H7 (cell line): ENCODE results near the gene NME7. TPM values are rescaled to one million over a fixed set of nuclear protein-coding genes. Genes with fewer than 3 reads are reported as not detected.

Experiments
- DNase-seq: peaks from one replicate; pipeline ENCODE4 v3.0.0; 2012
- H3K27me3 ChIP-seq: 2 replicates; pipeline ENCODE4 v1.6.0; 2011; ENCODE audit warnings: mild to moderate bottlenecking, low read length; ENCODE audit not compliant: control insufficient read depth, insufficient read depth
- H3K36me3 ChIP-seq: replicated peaks from 2 replicates; pipeline ENCODE4 v1.5.1; 2011; ENCODE audit warnings: low read length; ENCODE audit not compliant: control insufficient read depth, insufficient read depth
- H3K4me3 ChIP-seq: 2 replicates; pipeline ENCODE4 v1.5.1; 2011; ENCODE audit warnings: low read depth, mild to moderate bottlenecking, control low read depth, low read length, moderate library complexity; ENCODE audit not compliant: insufficient read depth
- total RNA-seq: library from RNA; depleted of rRNA; stranded (reverse); fragments of >200 nt; shearing (Covaris generic); gene quantifications from 2 replicates; pipeline ENCODE4 v1.2.3, GENCODE V29; 2014

Gene NME7
- total RNA-seq, 1 experiment from 2014 or later, result 19.1 TPM

DNA sequence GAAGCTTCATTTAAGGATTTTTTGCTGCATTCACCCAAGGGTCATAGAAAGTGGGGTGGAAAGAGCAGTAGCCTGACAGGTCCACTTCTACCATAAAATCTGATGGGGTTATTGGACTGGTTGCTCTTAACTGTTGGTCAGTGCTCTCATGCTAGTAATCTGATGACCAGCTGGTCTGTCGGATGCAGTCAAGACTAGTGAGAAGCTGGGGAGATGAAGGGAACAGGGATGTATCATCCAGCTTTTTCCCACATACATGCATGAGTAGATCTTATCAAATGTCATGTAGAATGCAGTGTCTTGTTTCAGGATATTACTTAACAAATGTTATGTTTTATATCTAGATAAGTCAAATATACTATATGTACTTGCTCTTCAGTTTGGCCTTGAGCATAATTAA is 250.0 kb downstream of the NME7 start:
- Histone ChIP-seq H3K27me3 (no peaks in the 10 kb centered on the region), H3K4me3 (no peak overlapping the region), H3K36me3 (peaks cover 3% of the 10 kb centered on the region)
- no peak for DNase-seq

DNA sequence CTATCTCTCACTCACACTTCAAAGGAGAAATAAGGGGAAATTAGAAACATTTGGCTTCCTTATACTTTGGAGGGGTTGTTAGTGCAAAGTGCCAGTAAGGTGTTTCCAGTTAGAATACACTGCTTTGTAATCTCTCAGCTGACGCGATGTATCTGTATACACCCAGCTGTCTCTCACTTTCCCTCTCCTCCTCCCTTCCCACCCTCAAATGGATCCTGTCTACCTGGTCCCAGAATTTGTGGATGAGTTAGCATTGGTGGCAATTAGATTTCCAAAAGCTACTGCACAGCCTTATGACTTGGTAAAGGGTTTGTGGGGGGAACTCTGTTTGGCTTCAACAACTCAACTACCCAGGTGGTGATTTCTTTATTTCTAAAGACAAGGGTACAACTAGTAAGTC is 250.6 kb downstream of the NME7 start:
- H3K4me3 ChIP-seq, result no peak overlapping the region
- H3K36me3 ChIP-seq, result peaks cover 6% of the 10 kb centered on the region
- no peaks in the 10 kb centered on the region for H3K27me3 ChIP-seq
- DNase-seq, result no peak

DNA sequence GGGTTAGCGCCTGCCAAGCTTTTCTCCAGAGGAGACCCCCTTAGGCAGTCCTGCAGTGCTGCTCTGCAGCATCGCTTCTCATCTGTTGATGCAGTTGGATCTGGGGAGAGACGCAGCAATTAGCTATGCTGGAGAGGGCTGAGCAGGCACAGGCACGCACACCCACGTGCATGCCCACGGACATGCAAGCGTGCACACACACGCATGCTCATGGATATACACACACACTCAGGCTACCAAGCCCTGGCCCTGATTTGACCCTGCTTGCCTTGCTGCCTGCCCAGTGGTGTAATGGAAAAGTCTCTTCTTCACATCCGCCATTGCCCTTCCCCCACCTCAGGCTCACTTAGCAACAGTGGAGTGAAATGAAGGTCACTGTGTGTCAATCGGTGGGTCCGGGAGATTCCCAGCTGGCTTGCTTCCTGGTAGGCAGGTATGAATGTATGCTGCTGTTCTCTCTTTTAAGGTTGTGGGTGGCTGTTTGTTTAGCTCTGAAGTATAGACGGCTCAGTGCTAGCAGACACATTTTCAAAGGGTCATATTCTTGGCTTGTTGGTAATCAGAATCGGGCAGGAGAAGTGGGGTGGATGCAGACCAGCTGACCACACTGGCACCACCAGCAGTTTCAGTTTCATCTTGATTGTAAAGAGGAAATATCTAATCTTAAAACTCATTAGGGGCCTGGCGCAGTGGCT is 251.6 kb downstream of the NME7 start:
- H3K4me3 ChIP-seq, result no peak overlapping the region
- peaks cover 6% of the 10 kb centered on the region for H3K36me3 ChIP-seq
- H3K27me3 ChIP-seq, result no peaks in the 10 kb centered on the region
- DNase-seq, result no peak

DNA sequence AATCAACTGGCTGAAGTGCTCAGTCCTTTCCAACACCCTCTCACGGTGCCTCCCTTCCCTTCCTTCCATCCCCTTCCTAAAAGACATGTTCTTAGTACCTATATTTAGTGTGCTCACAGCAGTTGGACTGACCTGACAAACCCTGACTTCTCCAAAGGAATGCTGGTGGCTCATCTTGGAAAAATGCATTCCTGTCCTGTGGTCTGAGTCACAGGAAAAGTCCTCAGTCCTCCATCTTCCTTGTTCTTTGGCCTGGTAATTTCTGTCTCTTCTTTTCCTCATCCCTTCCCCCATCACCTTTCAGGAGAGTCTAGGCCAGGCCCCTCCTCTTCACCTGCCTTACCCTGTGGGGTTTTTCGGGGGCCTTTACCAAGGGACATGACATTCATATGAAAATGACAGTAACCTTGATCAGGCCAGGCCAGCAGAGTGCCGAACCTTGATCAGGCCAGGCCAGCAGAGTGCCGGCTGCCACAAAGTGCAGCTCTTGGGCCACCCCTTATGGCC is 253.9 kb downstream of the NME7 start:
- DNase-seq, result peak; percentile 52
- no peaks in the 10 kb centered on the region for H3K27me3 ChIP-seq
- peaks cover 6% of the 10 kb centered on the region for H3K36me3 ChIP-seq
- peak overlapping the region; percentile 27 for H3K4me3 ChIP-seq

DNA sequence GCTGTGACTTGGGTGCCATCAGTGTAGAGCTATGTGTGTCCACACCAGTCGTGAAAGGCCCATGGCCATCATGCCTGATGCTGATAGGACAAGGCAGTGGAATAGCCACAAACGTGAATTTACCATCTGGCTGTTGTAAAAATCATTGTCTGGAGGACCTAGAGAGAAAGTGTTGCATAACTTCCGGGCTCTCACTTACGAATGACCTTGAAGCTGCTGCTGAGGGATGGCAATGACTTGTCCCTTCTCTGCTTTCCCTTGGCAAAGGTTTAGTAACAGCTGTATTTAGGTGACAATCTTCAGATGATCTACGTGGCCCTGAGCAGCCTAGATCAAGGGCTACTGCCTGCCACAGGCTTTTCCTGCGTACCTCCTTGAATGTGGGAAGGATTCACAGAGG is 255.4 kb downstream of the NME7 start:
- no peak overlapping the region for H3K4me3 ChIP-seq
- H3K36me3 ChIP-seq, result peaks cover 6% of the 10 kb centered on the region
- no peak for DNase-seq
- H3K27me3 ChIP-seq, result no peaks in the 10 kb centered on the region

DNA sequence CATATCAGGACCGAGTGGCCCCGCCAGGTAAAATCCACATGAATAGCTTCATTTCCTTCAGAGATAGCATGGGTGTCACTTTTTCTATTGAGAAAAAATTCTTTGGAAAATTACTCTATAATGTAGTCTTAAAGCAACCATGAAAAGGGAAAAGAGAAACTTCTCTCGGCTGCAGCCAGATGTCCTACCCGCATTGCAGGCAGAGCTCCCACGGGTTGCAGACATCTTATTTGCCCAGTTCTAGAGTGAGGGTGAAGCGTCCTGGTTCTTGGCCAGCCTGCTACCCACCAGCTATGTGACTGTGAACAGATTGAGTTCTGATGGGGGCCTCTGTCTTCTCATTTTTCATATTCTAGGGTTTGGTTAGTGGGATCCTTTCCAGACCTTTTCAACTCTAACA is 256.1 kb downstream of the NME7 start:
- no peaks in the 10 kb centered on the region for H3K27me3 ChIP-seq
- no peak overlapping the region for H3K4me3 ChIP-seq
- H3K36me3 ChIP-seq, result peaks cover 6% of the 10 kb centered on the region
- DNase-seq, result no peak

DNA sequence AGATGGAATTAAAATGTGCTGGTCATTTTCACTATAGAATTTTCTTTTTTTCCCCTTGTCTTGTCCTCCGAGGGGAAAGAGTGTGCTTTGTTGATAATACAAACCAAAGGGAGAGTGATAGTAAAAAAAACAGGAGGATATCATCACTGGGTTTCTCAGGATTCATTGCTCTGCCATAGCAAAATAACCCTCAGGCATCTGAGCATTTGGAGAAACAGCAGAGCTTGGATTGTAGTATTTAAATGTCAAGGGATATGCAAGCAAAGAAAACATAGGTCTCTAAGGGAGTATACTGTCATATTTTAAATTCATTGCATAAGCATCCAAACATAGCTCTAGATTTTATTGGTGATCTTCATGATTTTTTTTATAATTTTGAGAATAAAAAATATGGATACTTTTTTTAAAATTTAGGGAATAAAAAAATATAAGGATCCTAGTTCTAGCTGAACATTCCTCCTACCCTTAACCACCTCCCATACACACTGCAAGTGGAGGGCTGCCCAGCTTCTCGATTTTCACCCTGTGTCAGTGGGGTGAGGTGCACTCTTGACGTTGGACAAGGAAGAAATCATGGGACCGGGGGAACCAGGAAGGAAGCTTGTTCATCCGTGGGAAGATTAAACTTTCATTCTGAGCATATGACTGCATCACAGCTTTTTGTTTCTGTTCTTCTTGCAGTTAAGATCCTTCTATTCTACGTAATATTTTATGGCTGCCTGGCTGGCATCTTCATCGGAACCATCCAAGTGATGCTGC is 256.7 kb downstream of the NME7 start:
- H3K36me3 ChIP-seq, result peaks cover 6% of the 10 kb centered on the region
- no peaks in the 10 kb centered on the region for H3K27me3 ChIP-seq
- DNase-seq, result no peak
- no peak overlapping the region for H3K4me3 ChIP-seq

DNA sequence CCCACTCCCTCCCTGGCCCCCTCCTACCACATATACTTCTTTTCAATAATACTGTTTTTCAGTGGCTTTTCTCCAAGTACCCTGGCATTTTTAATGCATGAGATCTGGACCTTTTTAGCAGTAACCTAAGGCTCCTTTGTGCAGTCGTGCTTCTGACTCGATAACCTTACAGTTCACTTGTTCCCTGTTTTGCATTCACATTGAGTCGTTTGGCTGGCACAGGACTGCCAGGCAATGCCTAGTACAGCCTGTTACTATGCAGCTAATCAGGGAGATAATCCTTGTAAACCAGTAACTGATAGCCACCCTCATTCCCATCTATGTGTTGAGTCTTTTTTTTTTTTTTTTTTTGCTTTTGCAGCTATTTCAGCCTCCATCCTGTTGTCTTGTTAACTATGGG is 257.4 kb downstream of the NME7 start:
- H3K4me3 ChIP-seq, result no peak overlapping the region
- no peak for DNase-seq
- peaks cover 6% of the 10 kb centered on the region for H3K36me3 ChIP-seq
- no peaks in the 10 kb centered on the region; the same call in 1 of the 2 replicates for H3K27me3 ChIP-seq

DNA sequence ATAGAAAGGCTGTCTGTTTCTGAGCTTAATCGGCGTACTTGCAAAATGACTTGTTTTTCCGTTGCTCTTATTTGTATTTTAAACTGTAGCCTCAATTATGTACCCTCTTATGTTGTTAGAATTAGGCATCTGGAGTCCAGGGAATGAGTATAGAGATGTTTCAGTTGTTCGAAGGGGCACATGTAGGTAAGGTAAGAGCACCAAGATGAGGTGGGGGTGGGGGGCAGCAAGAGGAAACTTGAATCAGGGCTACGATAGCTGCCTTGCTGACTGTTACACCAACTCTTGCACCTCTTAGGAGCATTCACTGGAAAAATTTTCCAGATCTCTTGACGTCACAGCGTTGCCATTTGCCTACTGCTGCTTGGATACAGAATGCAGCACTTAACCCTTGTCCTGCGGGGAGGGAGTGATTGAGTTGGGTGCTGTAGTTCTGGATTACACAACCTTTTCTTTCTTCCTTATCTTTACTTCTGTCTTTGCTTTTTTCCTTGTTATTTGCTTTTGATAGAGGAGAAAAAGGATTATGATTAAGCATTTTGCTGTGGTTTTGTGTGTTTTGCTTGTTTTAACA is 257.9 kb downstream of the NME7 start:
- no peak for DNase-seq
- Histone ChIP-seq H3K36me3 (peaks cover 6% of the 10 kb centered on the region), H3K27me3 (peaks cover 2% of the 10 kb centered on the region; the same call in 1 of the 2 replicates), H3K4me3 (no peak overlapping the region)

DNA sequence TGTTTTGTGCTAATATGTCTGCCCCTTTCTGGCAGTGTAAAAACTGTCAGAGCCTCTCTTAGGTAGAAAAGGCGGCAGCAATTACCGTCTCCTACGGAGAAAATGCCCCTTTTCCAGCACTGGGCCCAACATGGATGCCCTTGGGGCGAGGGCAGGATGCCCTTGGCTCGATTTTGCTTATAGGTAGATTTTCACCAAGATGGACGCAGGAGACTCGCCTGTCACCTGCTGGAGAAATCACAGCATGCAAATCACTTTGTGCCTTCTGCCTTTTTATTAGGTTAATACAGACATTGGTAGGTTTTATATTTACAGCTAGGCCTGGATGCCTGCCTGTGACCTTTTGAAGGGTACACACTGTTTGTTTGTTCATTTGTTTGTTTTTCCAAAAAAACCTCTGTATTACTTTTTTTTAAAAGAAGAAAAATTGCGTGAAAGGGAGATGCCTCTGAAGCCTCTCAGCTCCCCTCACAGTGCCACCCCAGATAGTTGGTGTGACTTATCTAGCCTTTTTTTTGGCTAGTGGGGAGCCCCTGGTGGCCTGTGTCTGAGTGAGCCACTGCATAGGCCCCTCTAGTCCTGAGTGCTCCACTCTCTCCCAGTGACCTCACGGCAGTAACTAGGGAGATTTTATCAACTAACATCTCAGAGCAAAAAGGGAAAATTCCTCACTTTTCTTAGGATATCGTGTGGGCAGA is 258.6 kb downstream of the NME7 start:
- H3K27me3 ChIP-seq, result peaks cover 4% of the 10 kb centered on the region; the same call in 1 of the 2 replicates
- peak; percentile 37 for DNase-seq
- H3K4me3 ChIP-seq, result no peak overlapping the region
- H3K36me3 ChIP-seq, result peaks cover 4% of the 10 kb centered on the region

DNA sequence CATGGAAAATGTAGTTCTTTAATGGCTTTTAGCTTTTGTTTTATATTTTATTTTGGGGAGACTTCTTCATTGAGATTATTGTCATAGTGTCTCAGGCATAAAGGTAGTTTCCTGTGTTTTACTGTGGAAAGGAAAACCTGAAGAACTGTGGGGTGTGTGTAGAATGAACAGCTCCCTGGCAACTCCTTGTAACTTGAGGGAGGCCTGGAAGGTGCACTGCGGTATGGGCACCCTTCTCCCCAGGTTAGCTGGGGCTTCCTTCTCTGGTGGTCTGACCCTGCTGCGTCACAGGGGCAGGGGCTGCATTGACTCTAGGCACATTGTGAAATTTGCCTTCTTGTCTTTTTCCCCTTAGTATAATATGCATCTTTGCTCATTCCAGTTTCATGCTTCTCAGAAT is 259.4 kb downstream of the NME7 start:
- H3K27me3 ChIP-seq, result peaks cover 7% of the 10 kb centered on the region; the same call in 1 of the 2 replicates
- DNase-seq, result no peak
- H3K36me3 ChIP-seq, result peaks cover 4% of the 10 kb centered on the region
- peak overlapping the region; percentile 95; the same call in 1 of the 2 replicates for H3K4me3 ChIP-seq

DNA sequence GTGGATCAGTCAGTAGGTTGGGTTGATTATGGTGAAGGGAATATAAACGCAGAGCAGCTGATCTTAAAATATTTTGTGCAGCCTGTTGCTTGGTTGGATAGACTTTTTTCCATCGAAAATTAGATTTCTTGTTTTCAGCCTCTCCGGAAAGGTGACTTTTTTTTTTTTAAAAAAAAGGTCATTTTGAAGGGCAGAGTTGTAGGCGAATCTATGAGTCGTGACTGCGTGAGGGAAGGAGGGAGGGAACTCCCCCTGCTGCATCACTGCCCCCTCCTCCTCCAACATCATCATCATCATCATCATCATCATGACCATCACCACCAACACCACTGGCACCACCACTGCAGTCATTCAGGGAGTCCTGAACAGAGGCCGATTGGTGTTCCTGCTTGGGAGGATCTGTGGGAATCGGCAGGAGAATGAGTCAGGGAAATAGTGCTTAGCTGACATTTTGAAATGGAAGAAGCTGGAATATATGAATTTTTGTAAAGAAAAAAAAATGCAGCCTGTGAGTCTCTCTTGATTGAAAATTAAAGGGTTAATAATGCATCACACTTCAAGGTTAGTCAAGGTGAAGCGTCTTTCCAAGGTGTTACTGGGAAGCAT is 259.9 kb downstream of the NME7 start:
- peaks cover 7% of the 10 kb centered on the region; the same call in 1 of the 2 replicates for H3K27me3 ChIP-seq
- DNase-seq, result no peak

DNA sequence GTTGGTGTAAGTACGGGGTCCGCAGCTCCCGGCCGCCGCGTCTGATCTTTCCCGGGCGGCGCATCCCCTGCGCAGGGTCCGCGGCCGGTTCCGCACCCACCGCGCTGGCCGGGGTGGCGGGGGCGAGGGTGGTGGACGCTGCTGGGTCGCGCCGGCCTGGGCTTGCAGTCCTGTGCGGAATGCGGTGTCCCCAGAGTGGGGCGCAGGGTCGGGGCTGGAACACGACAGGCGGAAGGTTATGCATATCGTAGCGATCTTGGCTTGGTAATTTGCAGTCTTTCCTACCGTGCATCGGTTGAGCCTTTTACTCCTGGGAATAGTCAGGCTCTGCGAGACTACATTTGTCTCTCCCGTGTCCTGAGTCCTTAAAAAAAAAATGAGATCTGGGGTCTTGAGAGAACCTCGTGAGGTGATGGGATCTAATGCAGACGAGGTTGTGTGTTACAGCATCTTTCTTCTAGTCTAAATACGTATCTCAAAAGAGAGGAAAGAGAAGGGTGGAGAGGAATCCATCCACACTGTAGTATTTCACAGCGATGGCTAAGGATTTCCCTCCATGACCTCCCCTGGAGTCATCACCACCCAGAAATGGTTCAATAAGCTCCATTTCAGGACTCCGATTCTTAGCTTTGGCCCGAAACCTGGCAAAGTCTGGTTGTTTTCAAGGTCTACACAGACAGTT is 260.5 kb downstream of the NME7 start:
- DNase-seq, result no peak
- H3K4me3 ChIP-seq, result peak overlapping the region; percentile 95
- H3K27me3 ChIP-seq, result peaks cover 7% of the 10 kb centered on the region; the same call in 1 of the 2 replicates
- H3K36me3 ChIP-seq, result no peaks in the 10 kb centered on the region; the same call in 1 of the 2 replicates

More for the DNA sequence above, 259.9 kb downstream of the NME7 start:
- Histone ChIP-seq H3K4me3 (peak overlapping the region; percentile 95), H3K36me3 (peaks cover 4% of the 10 kb centered on the region)
